Measurements from ENCODE around the gene SRP14. TPM values are rescaled to one million over a fixed set of nuclear protein-coding genes. Genes with fewer than 3 reads are reported as not detected.

SRP14 gene
- total RNA-seq, 2 experiments from 2014 or later: 120 to 126 TPM

DNA sequence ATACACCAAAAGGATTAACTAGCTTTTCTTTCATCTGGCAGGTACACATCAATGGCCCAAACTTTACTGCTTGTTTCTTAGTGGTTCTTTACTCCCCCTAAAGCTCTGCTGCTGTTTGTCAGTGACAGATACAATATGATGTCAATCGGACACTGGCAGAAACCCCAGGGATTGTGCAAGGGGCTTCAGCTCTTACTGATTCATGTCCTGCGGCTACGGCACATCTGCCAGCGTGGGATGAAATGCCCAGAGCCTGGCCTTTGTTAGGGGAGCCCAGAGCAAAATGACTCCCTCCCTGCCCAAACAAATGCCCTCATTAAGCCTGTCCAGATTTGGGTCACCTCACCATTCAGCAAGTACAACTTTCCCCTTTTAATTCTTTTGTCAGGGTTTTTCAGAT, 28.3 kb downstream of the SRP14 start:
- Mint-ChIP-seq H3K4me3 (no peak overlapping the region), H3K27ac (no peak overlapping the region), H3K4me1 (ENCODE audit: low read depth) (no peaks in the 10 kb centered on the region), H3K9me3 (peaks cover 8% of the 10 kb centered on the region), H3K27me3 (no peaks in the 10 kb centered on the region), H3K36me3 (ENCODE audit: low read depth) (peaks cover 99% of the 10 kb centered on the region)
- CTCF ChIA-PET: interaction anchor here (1.6 kb wide), 1 partner anchor 264 kb away, joined by 3 read pairs; no protein-coding TSS in a partner anchor
- DNase-seq (no peak), ATAC-seq (ENCODE audit: poor library complexity) (no peak)
- Histone ChIP-seq H3K9me3 (ENCODE audit: control insufficient read depth in 1 of 2, insufficient read depth in 1 of 2, low read length in 2 of 2) (peaks cover 8 to 9% of the 10 kb centered on the region in 2 experiments), H3K27me3 (ENCODE audit: control insufficient read depth in 1 of 2, insufficient read depth in 2 of 2, low read length in 2 of 2) (no peaks in the 10 kb centered on the region), H3K36me3 (ENCODE audit: insufficient read depth, low read length) (peaks cover 31% of the 10 kb centered on the region), H3K4me1 (ENCODE audit: insufficient read depth, low read length) (no peaks in the 10 kb centered on the region), H3K4me3 (ENCODE audit: low read length) (no peak overlapping the region), H3K27ac (ENCODE audit: low read depth in 1 of 2, low read length in 2 of 2) (no peak overlapping the region)
- intact Hi-C loops (cut with DNase I, micrococcal nuclease): no loop called here
- TF ChIP-seq, protein P1, sequence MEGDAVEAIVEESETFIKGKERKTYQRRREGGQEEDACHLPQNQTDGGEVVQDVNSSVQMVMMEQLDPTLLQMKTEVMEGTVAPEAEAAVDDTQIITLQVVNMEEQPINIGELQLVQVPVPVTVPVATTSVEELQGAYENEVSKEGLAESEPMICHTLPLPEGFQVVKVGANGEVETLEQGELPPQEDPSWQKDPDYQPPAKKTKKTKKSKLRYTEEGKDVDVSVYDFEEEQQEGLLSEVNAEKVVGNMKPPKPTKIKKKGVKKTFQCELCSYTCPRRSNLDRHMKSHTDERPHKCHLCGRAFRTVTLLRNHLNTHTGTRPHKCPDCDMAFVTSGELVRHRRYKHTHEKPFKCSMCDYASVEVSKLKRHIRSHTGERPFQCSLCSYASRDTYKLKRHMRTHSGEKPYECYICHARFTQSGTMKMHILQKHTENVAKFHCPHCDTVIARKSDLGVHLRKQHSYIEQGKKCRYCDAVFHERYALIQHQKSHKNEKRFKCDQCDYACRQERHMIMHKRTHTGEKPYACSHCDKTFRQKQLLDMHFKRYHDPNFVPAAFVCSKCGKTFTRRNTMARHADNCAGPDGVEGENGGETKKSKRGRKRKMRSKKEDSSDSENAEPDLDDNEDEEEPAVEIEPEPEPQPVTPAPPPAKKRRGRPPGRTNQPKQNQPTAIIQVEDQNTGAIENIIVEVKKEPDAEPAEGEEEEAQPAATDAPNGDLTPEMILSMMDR (IDR thresholded peaks at IDR 0.05): no peak
- POLR2A ChIA-PET: no interaction called here

DNA sequence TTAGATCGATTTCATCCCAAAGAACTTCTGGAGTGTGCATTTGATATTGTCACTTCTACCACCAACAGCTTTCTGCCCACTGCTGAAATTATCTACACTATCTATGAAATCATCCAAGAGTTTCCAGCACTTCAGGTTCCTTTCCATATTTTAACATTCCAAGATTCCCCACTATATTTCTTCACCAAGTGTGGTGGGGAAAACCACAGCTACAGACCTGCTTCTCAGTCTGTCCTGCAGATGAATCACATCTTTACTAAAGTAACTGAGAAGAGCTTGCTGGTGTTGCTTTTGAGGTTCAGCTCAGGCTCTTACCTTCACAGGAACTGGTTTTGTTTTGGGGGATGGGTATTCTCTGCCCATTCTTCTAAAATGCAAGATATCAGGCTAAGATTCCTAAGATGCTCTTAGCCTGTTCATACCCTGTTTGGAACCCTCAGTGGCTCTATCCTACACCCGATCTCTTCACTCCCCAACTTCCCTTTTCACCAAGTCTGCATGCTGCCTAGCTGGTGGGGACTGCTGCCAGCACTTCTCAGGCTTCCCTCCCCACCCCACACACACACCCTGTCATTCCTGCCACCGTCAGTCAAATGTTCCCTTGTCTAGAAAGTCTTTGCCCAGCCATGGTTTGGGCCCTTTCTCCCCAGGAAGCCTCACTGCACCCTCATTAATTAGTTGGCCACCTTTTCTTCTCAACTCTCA, 30.8 kb downstream of the SRP14 start:
- Mint-ChIP-seq H3K27ac (no peak overlapping the region), H3K9me3 (peaks cover under 1% of the 10 kb centered on the region), H3K36me3 (ENCODE audit: low read depth) (peaks cover 97% of the 10 kb centered on the region), H3K4me3 (no peak overlapping the region), H3K27me3 (no peaks in the 10 kb centered on the region), H3K4me1 (ENCODE audit: low read depth) (no peaks in the 10 kb centered on the region)
- Histone ChIP-seq H3K36me3 (ENCODE audit: insufficient read depth, low read length) (peaks cover 36% of the 10 kb centered on the region), H3K4me1 (ENCODE audit: insufficient read depth, low read length) (no peaks in the 10 kb centered on the region), H3K27ac (ENCODE audit: low read depth in 1 of 2, low read length in 2 of 2) (no peak overlapping the region), H3K27me3 (ENCODE audit: control insufficient read depth in 1 of 2, insufficient read depth in 2 of 2, low read length in 2 of 2) (no peaks in the 10 kb centered on the region), H3K4me3 (ENCODE audit: low read length) (no peak overlapping the region), H3K9me3 (ENCODE audit: control insufficient read depth in 1 of 2, insufficient read depth in 1 of 2, low read length in 2 of 2) (no peaks in the 10 kb centered on the region)
- TF ChIP-seq, protein P1 (IDR thresholded peaks at IDR 0.05): no peak
- no peak for DNase-seq
- intact Hi-C loops (cut with DNase I, micrococcal nuclease): no loop called here
- ChIA-PET POLR2A (no interaction called here), CTCF (no interaction called here)
- ATAC-seq (ENCODE audit: poor library complexity): no peak

DNA sequence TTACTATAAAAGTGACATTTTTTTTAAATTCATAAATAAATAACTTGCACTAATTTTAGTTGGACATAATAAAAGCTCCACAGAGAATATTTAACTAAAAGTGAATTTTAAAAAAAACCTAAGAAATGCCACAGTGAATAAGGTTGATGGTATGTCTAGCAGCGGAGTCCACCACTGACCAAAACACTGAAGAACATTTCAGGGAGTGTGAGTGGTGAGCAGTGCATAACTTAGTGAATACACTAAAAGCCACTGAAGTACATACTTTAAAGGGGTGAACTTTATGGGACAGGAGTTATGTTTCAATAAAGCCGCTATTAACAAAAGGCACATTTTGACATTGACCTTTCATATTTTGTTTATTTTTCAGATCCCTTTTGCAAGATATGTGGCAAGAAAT, 32.3 kb downstream of the SRP14 start:
- H3K27me3 ChIP-seq (ENCODE audit: control insufficient read depth in 1 of 2, insufficient read depth in 2 of 2, low read length in 2 of 2): no peaks in the 10 kb centered on the region
- DNase-seq: no peak
- Mint-ChIP-seq H3K27me3 (no peaks in the 10 kb centered on the region), H3K9me3 (no peaks in the 10 kb centered on the region), H3K4me3 (no peak overlapping the region), H3K4me1 (ENCODE audit: low read depth) (no peaks in the 10 kb centered on the region), H3K27ac (no peak overlapping the region), H3K36me3 (ENCODE audit: low read depth) (peaks cover 94% of the 10 kb centered on the region)
- ATAC-seq (ENCODE audit: poor library complexity): no peak
- intact Hi-C loops (cut with DNase I, micrococcal nuclease): no loop called here
- ChIA-PET CTCF (no interaction called here), POLR2A (no interaction called here)
- H3K36me3 ChIP-seq (ENCODE audit: insufficient read depth, low read length): peaks cover 31% of the 10 kb centered on the region
- H3K4me3 ChIP-seq (ENCODE audit: low read length): no peak overlapping the region
- TF ChIP-seq, protein P1 (IDR thresholded peaks at IDR 0.05): no peak
- no peaks in the 10 kb centered on the region for H3K4me1 ChIP-seq (ENCODE audit: insufficient read depth, low read length)
- H3K9me3 ChIP-seq (ENCODE audit: control insufficient read depth in 1 of 2, insufficient read depth in 1 of 2, low read length in 2 of 2): no peaks in the 10 kb centered on the region
- no peak overlapping the region for H3K27ac ChIP-seq (ENCODE audit: low read depth in 1 of 2, low read length in 2 of 2)

Measured in CD4-positive, alpha-beta T cell (primary cell).